HG03025 (cell line): Measurements from ENCODE around the gene ELL2.
"Not testable (repeated sequence)": the region's sequence is repeated elsewhere in the genome, so short reads cannot be mapped to it uniquely, and the experiment has no call there.

ENCODE experiments used
- ATAC-seq: cut with Tn5 transposase; IDR thresholded peaks from one replicate; pipeline ENCODE4 v1.9.1; 2021; ENCODE audit warnings: mild to moderate bottlenecking, moderate library complexity; ENCODE audit not compliant: unreplicated experiment, low FRiP score

The ELL2 gene

GRCh38 chr5:95843733-95844223 lies 117.9 kb downstream of the ELL2 start:
- no peak for ATAC-seq

- peak; percentile 86 for ATAC-seq
Observed at GRCh38 chr5:95842854-95843544, 118.7 kb downstream of the ELL2 start.

- ATAC-seq, result no peak
Observed at GRCh38 chr5:95841914-95842812, 119.5 kb downstream of the ELL2 start.

GRCh38 chr5:95840956-95841705 lies 120.5 kb downstream of the ELL2 start:
- no peak for ATAC-seq

- ATAC-seq, result no peak
Observed at GRCh38 chr5:95839658-95840057, 122.0 kb downstream of the ELL2 start.

- ATAC-seq, result no peak
Observed at GRCh38 chr5:95838556-95838955, 123.1 kb downstream of the ELL2 start.

GRCh38 chr5:95838001-95838520 lies 123.6 kb downstream of the ELL2 start:
- ATAC-seq, result no peak

- no peak for ATAC-seq
Observed at GRCh38 chr5:95837492-95837891, 124.2 kb downstream of the ELL2 start.

- ATAC-seq, result not testable (repeated sequence)
Observed at GRCh38 chr5:95836971-95837370, 124.7 kb downstream of the ELL2 start.

- ATAC-seq, result no peak
Observed at GRCh38 chr5:95836544-95836943, 125.1 kb downstream of the ELL2 start.

GRCh38 chr5:95835682-95836385 lies 125.8 kb downstream of the ELL2 start:
- ATAC-seq, result no peak
